HL-60 (cell line): ENCODE data around the gene DDX59.

Source experiments
- CTCF ChIP-seq: IDR thresholded peaks from one replicate; pipeline ENCODE4 v1.5.1; 2011; ENCODE audit warnings: low read length, control low read depth, inconsistent platforms; ENCODE audit not compliant: insufficient read depth
- POLR2AphosphoS5 ChIP-seq: IDR thresholded peaks from 2 replicates; pipeline ENCODE4 v1.6.1; 2012; ENCODE audit warnings: low read depth
- REST ChIP-seq: IDR thresholded peaks from 2 replicates; pipeline ENCODE4 v1.6.1; 2012; ENCODE audit warnings: low read depth; ENCODE audit not compliant: insufficient replicate concordance

- no peak for TF ChIP-seq CTCF
- TF ChIP-seq POLR2AphosphoS5 = no peak
- TF ChIP-seq REST = no peak
These were observed 15.0 kb downstream of the DDX59 start for GRCh38 chr1:200654660-200655059.
